Fibroblast of the aortic adventitia (primary cell): ENCODE data around the gene TMEM143. TPM values are rescaled to one million over a fixed set of nuclear protein-coding genes. Genes with fewer than 3 reads are reported as not detected.
A peak's percentile ranks its signal among the peaks of the same experiment; 100 is the strongest.
"Not testable (repeated sequence)": the region's sequence is repeated elsewhere in the genome, so short reads cannot be mapped to it uniquely, and the experiment has no call there.

Experiments
- DNase-seq: peaks from one replicate; pipeline ENCODE4 v3.0.0-alpha.2; 2010; ENCODE audit warnings: low read depth
- H3K4me3 ChIP-seq: 2 replicates; pipeline ENCODE4 v1.5.1; 2011; ENCODE audit warnings: low read depth, mild to moderate bottlenecking, control low read depth, low read length, moderate library complexity
- total RNA-seq: library from RNA; depleted of rRNA; stranded (reverse); fragments of >200 nt; gene quantifications from 2 replicates; pipeline ENCODE4 v1.2.3, GENCODE V29; 2012; ENCODE audit warnings: low replicate concordance
- TF ChIP-seq, protein P1 (sequence below): IDR thresholded peaks from 2 replicates; pipeline ENCODE4 v1.5.1; 2011; ENCODE audit warnings: mild to moderate bottlenecking, low read length, control low read depth, inconsistent platforms; ENCODE audit not compliant: insufficient read depth

The TMEM143 gene
- total RNA-seq, 1 donor = 5.0 TPM

- no peak for DNase-seq
- TF ChIP-seq, protein P1, sequence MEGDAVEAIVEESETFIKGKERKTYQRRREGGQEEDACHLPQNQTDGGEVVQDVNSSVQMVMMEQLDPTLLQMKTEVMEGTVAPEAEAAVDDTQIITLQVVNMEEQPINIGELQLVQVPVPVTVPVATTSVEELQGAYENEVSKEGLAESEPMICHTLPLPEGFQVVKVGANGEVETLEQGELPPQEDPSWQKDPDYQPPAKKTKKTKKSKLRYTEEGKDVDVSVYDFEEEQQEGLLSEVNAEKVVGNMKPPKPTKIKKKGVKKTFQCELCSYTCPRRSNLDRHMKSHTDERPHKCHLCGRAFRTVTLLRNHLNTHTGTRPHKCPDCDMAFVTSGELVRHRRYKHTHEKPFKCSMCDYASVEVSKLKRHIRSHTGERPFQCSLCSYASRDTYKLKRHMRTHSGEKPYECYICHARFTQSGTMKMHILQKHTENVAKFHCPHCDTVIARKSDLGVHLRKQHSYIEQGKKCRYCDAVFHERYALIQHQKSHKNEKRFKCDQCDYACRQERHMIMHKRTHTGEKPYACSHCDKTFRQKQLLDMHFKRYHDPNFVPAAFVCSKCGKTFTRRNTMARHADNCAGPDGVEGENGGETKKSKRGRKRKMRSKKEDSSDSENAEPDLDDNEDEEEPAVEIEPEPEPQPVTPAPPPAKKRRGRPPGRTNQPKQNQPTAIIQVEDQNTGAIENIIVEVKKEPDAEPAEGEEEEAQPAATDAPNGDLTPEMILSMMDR = no peak
- H3K4me3 ChIP-seq = no peak overlapping the region
Measured at GRCh38 chr19:48296963-48297734, 66.6 kb downstream of the TMEM143 start.

- TF ChIP-seq, protein P1 = no peak
- no peak for DNase-seq
- no peak overlapping the region for H3K4me3 ChIP-seq
Measured at GRCh38 chr19:48295458-48295857, 68.3 kb downstream of the TMEM143 start.

DNA sequence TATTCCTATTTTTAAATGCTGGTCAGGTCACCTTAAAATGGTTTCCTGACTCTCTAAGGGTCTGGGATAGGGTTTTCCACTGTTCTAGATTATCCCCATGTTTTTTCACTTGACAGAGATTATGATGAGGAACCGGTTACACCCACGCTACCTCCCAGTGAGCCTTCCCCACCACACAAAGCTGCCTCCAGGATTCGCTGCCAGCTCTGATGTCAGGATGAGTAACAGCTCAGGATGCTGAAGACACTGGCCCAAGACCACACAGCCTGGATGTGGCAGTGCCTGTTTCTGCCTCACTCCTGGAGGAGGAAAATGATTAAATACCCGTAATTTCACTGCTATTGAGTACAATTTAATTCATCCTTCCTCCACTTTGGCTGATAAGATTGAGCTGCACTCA is 70.9 kb downstream of the TMEM143 start:
- peak; percentile 87 for DNase-seq
- no peak overlapping the region for H3K4me3 ChIP-seq
- TF ChIP-seq, protein P1 = no peak

DNA sequence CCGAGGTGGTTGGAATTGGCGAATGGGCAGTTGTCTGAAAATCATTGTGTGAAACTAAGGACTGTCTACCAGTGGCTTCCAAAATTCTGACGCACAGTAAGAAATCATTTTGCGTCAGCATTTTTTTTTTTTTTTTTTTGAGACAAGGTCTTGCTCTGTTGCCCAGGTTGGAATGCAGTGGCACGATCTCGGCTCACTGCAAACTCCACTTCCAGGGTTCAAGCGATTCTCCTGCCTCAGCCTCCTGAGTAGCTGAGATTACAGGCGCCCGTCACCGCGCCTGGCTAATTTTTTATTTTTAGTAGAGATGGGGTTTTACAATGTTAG is 72.3 kb downstream of the TMEM143 start:
- DNase-seq, H3K4me3 ChIP-seq: not testable (repeated sequence)

GRCh38 chr19:48290771-48291488 is 72.8 kb downstream of the TMEM143 start:
- TF ChIP-seq, protein P1 = peak; percentile 99

GRCh38 chr19:48290401-48290770 is 73.4 kb downstream of the TMEM143 start:
- DNase-seq = peak; percentile 61
- TF ChIP-seq, protein P1 = peak; percentile 41
- H3K4me3 ChIP-seq = peak overlapping the region; percentile 67

More at GRCh38 chr19:48290771-48291488, 72.8 kb downstream of the TMEM143 start:
- H3K4me3 ChIP-seq = peak overlapping the region; percentile 67
- DNase-seq = peak; percentile 91

GRCh38 chr19:48287748-48288147 is 76.0 kb downstream of the TMEM143 start:
- no peak for DNase-seq
- TF ChIP-seq, protein P1 = no peak
- H3K4me3 ChIP-seq = no peak overlapping the region
